Activated CD8-positive, alpha-beta memory T cell treated with anti-CD3 and anti-CD28 coated beads, Interleukin-2, amount 50 U/mL, for 24 hours (primary cell): Measurements from ENCODE around the gene PEMT.

Source experiments
- DNase-seq: peaks from one replicate; pipeline ENCODE4 v3.0.0-alpha.2; 2020; ENCODE audit errors: extremely low read depth

PEMT gene

DNA sequence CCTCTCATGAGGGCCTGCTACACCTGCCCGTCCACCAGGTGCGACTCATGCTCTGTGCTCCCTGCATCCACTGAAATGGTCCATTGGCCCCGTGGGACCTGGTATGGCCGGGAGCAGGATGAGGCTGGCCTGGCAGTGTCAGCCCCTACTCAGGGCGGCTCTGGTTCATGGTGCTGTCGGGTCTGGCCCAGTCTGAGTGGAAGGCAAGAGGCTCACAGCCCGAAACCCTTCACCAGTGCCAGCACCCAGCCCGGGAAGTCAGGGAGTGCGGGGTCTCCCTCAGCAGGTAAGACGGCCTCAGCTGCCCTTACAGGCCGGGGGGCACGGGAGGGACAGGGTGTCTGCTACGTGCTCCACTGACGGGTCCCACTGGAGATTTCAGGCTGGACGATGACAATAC is 54.8 kb downstream of the PEMT start:
- DNase-seq, result no peak

DNA sequence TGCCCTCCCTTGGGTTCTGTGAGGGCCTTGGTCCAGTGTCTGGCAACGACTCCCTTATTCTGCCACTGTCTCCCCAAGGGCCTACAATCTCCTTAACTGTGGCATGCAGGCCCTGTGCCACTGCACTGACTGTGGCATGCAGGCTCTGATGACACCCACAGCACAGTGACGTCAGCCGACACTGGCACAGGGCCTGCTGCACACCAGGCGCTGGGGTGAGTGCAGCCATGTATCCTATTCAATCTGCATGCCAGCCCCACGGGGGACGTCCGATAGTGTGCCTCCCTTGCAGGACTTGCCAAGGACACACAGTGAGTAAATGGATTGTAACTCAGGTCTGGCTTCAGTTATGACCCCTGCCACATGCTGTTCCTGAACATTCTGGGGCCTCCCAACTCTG is 55.6 kb downstream of the PEMT start:
- no peak for DNase-seq

DNA sequence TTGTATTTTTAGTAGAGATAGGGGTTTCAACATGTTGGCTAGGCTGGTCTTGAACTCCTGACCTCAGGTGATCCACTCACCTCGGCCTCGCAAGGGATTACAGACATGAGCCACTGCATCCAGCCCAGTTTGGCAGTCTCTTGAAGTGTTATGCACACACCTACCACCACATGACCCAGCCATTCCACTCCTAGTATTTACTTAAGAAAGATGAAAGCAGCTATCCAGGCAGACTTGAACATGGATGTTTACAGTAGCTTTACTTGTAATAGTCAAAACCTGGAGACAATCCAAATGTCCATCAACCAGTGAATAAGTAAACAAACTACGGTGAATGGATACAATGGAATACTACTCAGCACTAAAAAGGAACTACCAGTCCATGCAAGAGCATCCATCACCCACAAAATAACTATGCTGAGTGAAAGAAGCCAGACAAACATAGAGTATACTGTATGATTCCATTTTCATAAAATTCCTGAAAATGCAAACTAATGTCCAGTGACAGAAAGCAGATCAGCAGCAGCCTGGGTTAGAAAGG is 57.5 kb downstream of the PEMT start:
- DNase-seq, result no peak

DNA sequence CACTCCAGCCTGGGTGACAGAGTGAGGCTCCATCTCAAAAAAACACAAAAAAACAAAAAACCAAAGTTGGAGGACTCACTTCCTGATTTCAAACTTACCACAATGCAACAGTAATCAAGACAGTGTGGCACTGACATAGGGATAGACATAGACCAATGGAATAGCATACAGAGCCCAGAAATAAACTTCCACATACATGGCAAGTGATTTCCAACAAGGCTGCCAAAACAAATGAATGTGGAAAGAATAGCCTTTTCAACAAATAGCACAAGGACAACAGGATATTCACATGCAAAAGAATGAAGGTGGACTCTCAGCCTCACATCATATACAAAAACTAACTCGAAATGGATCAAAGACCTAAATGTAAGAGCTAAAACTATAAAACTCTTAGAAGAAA is 58.5 kb downstream of the PEMT start:
- DNase-seq, result no peak

DNA sequence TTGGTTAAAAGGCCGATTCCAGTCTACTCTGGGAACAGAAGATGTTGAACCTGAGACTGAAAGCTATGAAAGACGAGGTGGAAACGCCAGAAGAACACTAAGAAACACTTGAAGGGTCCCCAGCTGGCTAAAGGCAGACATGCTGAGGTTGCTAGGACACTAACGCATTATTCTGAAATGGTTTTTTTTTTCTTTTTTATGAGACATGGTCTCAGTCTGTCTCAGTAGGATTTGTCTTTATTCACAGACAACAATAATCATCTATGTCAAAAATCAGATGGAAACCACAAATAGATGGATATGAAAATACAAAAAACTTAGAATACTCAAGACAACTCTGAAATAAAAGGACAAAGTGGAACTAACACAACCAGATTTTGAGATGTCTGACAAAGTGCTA is 60.4 kb downstream of the PEMT start:
- no peak for DNase-seq

DNA sequence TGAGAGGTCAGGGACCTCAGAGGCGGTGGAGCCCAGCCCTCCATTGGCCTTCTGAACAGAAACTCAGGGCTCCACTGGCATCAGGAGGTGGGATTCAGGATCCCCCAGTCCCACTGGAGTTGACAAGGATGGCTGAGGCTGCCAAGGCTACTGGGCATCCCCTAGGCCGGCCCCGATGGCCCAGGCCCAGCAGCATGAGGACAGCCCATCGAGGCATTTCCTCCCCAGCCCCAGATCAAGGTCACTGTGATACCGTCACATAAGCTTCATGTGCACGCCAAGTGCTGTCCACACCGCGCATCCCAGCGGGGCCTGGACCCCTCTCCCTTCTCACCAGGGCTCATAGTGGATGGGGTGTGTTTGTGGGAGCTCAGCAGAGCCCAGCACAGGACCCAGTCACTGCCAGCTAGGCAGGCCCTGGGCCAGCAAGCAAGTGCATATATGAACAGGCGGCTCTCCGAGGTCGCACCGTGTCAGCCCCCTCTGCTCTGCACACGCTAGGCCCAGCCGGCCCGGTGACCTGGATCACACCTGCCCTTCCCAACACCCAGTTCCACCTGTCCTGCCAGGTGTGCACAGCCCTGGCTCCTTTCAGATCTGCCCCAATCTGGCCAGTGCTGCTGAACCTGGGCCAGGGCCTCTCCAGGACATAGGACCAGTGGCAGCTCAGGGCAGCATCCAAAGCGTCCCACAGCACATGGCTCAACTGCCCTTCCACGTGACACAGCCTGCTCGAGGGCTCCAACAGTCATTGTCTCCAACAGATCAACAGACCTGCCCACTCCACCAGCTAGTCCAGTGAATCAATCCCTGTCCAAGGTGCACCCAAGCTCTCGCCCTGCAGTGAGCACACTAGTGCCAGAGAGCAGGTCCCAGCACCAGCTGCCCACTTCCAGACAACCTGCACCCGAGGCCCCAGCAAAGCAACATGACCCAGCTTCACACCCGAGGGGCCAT is 62.5 kb downstream of the PEMT start:
- no peak for DNase-seq

DNA sequence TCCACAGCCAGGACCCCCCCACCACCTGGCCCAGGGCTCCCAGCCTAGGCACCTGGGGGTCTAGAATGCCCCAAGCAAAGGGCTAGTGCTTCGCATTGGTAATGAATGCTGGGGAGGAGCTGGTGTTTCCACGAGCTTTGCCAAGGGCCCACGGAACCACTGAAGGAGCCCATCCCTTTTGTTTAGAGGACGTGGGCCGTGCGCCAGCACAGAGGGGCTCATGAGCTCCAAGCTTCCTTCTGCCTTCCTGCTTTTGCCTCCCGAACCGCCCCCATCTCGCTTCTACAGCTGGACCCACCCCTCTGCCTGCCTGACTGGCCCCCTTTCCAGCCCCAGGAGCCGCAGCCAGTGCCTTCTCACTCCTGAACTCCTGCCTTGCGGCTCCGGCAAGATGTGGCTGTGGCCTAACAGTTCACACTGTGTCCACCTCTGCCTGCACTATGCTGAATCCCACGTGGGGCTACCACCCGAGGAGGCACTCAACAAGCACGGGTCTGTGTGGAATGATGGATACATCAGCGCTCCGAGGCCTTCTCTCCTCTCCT is 63.5 kb downstream of the PEMT start:
- DNase-seq, result no peak

DNA sequence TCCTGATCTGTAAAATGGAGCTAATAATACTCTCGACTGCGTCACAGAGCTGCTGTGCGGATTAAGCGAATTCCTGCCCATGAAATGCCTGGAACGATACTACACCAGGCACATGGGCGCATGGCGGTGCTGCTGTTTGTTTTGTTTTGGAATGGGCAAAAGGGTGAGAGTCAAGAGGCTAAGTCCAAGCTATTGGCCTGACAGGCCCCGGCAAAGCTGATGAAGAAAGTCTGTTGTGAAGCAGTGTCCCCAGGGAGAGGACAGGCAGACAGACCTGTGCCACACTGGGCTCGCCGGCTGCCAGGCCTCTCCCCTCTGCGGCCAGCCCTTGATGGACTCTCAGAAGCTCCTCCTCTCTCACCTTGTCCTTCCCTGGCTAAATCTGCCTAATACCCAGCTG is 64.0 kb downstream of the PEMT start:
- no peak for DNase-seq

DNA sequence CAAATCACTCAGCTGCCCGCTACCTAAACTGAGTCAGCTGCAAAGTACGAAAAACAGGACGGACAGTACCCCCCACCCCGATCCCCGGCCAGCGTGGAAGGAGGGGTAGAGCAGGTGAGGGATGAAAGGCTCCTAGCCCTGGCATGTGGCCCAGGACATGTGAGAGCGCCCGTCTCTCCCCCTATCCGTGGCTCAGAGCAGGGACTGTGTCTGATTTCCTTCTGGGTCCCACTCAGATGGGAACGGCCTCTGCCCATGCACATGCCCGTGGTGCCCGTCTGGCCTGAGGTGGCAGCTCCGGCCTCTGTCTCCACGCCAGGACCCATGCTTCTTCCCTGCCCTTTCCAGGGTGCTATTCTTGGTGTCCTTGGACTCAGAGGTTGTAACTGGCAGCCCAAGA is 65.1 kb downstream of the PEMT start:
- no peak for DNase-seq

DNA sequence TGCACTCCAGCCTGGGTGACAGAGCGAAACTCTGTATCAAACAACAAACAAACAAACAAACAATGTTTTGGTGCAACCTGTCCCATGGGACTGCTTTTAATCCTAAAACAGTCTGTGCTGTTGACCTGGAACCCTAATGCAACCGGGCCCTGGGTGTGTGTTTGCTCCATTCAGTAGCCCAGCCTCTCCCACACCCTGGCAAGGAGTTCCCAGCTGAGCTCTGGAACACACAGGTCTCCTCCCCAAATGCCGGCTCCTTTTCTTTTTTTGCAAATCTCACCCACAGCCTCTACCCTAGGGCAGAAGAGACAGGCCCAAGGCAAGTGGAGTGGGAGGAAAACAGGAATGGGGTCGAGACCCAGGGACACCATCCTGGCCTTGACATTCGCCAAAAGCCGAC is 65.6 kb downstream of the PEMT start:
- no peak for DNase-seq

DNA sequence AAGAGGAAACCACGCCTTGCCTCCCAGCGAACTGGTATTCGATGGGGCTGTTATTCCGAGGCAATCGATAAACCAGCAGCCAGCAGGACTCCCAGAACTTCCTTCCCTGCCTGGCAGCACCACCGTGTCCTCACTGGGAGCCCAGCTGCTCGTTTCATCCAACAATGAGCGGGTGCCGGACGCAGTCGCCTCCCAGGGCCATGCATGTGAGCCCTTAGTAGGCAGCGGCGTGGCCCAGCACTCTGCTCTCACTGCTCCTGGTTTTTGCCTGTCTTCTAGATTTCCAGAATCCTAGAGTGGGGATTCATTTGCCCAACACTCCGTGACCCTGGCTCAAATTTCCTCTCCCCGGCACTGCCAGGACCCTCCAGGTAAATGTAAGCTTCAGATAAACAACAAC is 66.2 kb downstream of the PEMT start:
- no peak for DNase-seq

DNA sequence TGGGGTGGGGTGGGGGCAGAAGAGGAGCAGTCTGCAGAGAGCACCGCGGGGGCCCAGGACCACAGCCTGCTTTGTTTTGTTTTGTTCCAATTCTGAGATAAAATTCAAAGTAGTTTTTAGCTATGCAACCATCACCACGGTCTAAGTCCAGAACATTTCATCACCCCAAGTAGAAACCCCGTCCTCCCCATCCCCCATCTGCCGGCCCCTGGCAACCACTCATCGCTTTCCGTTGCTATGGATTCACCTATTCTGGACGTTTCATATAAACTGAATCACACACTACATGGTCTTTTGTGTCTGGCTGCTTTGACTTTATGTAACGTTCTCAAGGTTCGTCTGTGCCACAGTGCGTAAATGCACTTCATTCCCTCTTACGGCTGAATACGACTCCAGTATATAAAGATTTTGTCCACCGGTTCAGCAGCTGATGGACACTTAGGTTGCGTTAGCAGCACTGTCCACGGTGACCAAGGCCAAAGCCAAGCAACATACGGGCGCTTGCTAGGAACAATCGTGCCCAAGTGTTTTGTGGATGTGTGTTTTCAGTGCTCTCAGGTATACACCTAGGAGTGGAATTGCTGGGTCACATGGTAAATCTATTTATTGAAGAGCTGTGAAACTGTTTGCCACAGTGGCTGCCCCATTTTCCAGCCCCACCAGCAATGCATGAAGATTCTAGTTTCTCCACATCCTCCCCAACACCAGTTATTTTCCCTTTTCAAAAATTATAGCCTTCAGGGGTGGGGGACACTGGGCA is 67.6 kb downstream of the PEMT start:
- DNase-seq, result no peak

DNA sequence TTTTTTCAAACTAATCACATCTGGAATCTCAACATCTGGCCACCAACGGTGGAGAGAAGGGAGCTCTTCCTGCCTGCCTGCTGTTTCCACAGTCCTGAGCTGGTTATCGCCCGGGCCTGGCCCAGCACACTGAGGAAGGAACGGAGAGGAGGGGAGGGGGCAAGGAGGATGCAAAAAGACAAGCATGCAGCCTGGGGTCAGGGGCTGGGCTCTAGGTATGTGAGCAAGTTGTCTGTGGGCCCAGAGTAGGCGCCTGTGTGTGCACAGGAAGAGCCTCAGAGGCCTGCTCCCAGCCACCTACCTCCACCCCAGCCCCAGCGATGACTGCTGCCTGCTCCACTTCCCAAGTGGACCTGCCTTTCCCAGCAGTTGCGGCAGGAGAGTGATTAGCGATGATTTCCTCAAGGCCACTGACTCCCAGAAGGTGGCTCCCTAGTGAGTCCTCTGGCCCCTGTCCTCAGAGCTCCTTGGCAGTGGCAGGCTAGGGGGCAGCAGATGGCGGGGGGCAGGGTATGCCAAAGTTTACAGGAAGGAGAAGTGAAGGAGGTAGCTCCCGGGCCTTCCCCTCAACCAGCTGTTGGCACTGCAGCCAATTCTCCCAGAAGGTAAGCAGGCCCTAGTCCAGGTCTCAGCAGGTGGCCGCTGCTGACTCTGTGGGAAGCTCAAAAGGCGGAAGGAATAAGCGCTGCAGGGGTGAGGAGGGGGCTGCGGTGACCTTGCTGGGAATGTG is 68.3 kb downstream of the PEMT start:
- DNase-seq, result no peak

DNA sequence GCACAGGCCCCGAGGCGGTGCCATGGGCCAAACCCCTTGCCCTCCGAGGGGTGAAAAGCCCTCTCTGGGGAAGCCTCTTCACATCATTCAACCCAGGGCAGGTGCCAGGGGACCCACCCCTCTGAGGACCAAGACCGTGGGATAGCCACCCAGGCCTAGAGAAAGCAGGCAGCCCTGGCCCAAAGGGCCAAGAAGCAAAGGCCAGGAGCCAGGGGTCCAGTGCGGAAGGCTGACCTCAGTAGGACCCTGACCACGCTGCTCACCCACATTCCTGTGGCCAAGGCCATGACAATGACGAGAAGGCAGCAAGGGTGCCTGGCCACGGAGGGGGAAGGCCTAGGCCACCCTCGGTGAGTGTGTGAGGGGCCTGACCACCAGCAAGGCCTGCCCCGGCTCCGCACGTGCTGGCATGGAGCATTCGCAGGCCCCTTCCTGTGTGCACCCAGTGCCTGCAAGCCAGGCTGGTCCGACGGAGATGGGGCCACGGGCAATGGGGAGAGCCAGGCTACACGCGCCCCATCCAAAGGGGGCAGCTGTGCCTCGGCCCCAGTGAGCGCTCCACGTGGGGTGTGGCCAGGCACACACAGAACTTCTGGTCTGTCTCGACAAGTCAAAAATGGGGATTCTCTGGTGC is 70.8 kb downstream of the PEMT start:
- DNase-seq, result no peak

DNA sequence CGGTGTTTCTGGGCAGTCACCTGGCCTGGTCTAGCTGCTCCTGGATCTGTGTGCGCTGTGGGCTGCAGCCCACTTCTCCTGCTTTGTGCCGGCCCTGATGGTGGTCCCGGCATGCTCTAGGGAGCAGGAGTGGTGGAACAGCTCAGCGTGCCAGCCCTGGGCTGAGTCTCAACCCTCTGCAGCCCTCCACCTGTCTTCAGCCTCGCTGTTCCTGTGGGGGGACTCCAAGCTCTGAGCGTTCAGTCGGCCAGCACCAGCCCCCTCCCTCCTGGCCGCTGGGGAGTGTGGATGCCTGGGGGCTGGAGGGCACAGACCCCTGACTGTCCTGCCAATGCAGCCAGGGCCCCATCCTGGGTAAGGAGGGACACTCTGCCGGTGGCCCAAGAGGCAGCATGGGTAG is 71.6 kb downstream of the PEMT start:
- DNase-seq, result no peak

DNA sequence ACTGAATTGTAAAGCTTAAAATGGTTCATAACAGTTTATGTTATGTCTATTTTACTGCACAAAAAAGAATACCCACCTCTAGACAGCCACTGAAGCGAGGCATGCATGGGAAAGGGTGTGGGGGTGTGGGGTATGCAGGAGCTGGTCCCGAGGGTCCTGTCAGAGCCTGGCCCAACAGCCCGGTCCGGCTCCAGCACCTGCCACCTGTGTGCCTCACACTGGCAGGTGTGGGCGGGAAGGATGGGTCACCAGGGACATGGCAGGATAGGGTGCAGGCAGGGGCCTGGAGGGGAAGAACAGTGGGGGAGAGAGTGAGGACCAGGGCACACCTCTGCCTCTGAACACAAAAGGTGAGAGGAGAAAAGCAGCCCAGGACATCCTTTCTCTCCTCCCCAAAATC is 72.6 kb downstream of the PEMT start:
- no peak for DNase-seq

DNA sequence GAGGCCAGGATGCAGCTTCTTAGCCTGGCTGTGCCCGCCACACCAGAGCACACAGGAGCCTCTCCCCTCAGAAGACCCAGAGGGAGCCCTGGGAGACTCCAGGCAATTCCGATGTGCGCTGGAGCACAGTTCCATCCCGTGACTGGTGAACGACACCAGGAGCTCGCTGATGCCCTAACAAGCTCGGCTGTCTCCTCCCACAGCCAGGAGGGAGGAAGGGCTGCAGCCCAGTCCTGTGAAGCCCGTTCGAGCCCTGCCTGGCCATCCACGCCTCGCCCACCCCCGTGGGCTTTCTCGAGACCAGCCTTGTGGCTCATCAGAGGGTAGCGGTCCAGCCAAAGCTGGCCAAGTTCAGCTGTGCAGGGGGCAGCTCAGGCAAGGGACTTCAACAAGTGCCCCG is 73.5 kb downstream of the PEMT start:
- no peak for DNase-seq

DNA sequence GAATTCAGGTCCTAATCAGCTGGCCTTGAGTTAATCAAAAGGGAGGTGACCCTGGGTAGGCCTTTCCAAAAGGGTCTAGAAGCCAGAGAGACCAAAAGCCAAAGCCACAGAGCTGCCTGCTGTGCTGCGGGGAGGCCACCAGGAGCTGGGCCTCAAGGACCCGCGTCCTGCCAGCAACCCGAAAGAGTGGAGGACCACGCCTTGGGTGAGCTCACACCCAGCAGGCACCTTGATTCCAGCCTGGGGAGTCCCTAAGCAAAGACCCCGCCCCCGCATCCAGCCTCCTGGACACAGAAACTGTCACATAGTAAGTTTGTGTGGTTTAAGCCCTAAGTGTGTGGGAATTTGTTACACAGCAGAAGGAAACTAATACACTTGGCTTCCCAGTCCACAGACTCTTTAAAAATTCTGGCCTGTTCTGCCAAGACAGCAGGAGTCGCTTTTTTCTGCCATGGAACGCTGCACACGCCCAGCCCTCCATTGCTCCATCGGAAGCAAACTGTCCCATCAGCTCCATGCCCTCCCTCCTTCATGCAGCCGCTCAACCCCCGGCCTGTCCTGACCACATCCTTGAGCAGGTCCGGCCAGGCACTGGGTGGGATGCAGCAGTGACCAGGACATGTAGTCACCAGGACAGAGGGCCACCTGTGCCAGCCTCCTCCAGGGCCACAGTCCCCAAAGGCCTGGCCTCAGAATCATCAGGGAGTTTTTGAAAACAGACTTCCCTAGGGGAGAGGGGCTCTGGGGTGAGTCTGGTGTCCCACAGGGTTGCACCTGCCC is 74.4 kb downstream of the PEMT start:
- no peak for DNase-seq

DNA sequence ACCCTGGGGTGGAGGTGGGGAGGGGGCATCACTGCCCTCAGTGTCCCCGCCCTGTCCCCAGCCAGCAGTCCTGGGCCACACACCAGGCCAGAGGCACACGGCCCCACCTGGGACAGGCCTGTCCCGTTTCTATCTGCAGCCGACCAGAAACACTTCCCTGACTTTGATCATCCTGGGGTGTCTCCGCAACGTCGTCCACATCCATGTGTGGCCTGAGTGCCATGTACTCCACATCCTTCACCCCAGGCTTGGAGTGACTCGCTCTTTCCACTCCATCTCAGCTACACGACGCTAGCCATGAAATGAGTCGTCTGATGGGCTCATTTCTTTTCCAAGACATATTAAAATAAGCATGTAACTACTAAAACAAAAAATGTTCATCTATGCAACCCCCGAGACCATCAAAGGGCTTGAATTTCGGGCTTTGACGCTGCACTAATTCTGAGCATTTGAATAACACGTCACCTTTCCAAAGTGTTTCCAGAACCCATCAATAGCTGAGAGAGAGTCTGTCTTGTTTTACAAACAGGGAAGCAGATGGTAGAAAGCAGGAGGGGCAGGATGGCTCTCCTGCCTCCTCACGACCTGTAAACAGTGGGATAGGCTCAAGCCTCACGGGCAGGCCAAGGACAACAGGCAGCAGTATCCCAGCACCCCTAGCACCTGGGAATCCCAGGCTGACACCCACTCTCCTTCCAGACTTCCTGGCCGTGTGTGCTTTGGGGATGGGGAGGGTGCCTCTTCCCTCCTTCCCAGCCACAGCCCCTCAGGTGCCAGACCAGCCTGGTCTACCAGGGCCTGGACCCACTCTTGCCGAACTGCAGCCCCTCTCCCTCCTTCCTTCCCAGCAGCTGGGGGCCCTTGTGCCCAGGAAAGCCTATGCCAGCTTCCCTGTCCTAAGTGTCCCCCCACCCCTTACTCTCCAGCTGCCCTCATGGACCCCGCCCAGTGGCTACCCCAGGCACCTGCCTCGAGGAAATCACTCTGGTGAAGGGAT is 75.3 kb downstream of the PEMT start:
- no peak for DNase-seq
